ENCODE measurements around the gene FBXL16. TPM values are rescaled to one million over a fixed set of nuclear protein-coding genes. Genes with fewer than 3 reads are reported as not detected.
A peak's percentile ranks its signal among the peaks of the same experiment; 100 is the strongest.
"Not testable (repeated sequence)": the region's sequence is repeated elsewhere in the genome, so short reads cannot be mapped to it uniquely, and the experiment has no call there.

FBXL16 gene
- total and polyA plus RNA-seq, 2 donors (not counting 1 experiment from before 2014, with no cell fraction given) = 0.07 TPM; not detected in 1

GRCh38 chr16:745739-746138, 40.1 kb upstream of the FBXL16 start:
- H3K27ac ChIP-seq (ENCODE audit: insufficient read depth, low read length) = no peak overlapping the region
- no peaks in the 10 kb centered on the region for H4K20me1 ChIP-seq (ENCODE audit: control insufficient read depth, extremely low read depth, insufficient read depth, low read length)
- H3K9ac ChIP-seq (ENCODE audit: insufficient read depth, low read length) = no peak overlapping the region
- H3K36me3 ChIP-seq (ENCODE audit: control insufficient read depth, insufficient read depth, low read length) = no peaks in the 10 kb centered on the region
- H3K4me1 ChIP-seq (ENCODE audit: control insufficient read depth, extremely low read depth, insufficient read depth, low read length) = no peaks in the 10 kb centered on the region
- H3K79me2 ChIP-seq (ENCODE audit: control insufficient read depth, insufficient read depth, low read length) = no peaks in the 10 kb centered on the region
- H2AFZ ChIP-seq (ENCODE audit: low read length) = no peak overlapping the region
- H3K9me3 ChIP-seq (ENCODE audit: control insufficient read depth, insufficient read depth, low read depth, low read length) = no peaks in the 10 kb centered on the region
- TF ChIP-seq, protein P1, sequence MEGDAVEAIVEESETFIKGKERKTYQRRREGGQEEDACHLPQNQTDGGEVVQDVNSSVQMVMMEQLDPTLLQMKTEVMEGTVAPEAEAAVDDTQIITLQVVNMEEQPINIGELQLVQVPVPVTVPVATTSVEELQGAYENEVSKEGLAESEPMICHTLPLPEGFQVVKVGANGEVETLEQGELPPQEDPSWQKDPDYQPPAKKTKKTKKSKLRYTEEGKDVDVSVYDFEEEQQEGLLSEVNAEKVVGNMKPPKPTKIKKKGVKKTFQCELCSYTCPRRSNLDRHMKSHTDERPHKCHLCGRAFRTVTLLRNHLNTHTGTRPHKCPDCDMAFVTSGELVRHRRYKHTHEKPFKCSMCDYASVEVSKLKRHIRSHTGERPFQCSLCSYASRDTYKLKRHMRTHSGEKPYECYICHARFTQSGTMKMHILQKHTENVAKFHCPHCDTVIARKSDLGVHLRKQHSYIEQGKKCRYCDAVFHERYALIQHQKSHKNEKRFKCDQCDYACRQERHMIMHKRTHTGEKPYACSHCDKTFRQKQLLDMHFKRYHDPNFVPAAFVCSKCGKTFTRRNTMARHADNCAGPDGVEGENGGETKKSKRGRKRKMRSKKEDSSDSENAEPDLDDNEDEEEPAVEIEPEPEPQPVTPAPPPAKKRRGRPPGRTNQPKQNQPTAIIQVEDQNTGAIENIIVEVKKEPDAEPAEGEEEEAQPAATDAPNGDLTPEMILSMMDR (conservative IDR thresholded peaks at IDR 0.05 in 1 of 2, IDR thresholded peaks at IDR 0.05 in 1 of 2; ENCODE audit: low read depth in 1 of 2, low read length in 2 of 2) = peak in 1 of 2 donors; percentile 23
- TF ChIP-seq EZH2 (IDR thresholded peaks at IDR 0.05; ENCODE audit: low read length, missing control alignments) = no peak
- no peak overlapping the region for H3K4me3 ChIP-seq (replicated peaks in 1 of 4; ENCODE audit: control extremely low read depth in 1 of 4, insufficient read depth in 1 of 4, low read depth in 3 of 4, low read length in 4 of 4)
- DNase-seq (ENCODE audit: low read depth in 2 of 2) = no peak
- H3K27me3 ChIP-seq (ENCODE audit: control insufficient read depth, insufficient read depth, low read length) = no peaks in the 10 kb centered on the region
- H3K4me2 ChIP-seq (ENCODE audit: extremely low read depth, insufficient read depth, low read length) = no peak overlapping the region

DNA sequence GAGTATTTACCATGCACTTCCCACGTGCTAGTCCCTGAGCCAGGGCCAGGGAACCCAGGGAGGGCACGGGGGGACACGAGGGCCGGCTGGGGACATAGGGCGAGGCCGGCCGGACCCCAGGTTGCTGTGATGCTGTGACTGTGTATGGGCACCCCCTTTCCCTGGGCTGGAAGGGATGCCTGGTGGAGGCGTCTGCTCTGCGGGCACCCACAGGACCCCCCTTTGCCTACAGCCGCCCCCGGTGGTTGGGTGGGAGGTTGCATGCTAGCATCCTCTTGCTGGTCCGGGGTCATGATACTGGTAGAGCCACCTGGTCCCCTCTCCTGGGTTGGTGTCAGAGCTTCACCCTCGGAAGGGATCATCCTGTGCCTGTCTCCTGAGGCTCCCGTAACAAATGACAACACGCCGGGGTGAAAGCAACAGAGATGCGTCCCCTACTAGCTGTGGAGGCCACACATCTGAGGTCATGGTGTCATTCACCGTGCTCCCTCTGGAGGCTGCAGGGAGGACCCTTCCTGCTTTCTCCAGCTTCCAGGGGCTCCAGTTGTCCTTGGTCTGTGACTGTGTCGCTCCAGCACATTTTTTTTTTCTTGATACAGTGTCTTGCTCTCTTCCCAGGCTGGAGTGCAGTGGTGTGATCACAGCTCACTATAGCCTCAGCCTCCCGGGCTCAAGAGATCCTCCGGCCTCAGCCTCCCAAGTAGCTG, 38.3 kb upstream of the FBXL16 start:
- Histone ChIP-seq H2AFZ (ENCODE audit: low read length) (no peak overlapping the region), H3K79me2 (ENCODE audit: control insufficient read depth, insufficient read depth, low read length) (peaks cover 3% of the 10 kb centered on the region), H4K20me1 (ENCODE audit: control insufficient read depth, extremely low read depth, insufficient read depth, low read length) (no peaks in the 10 kb centered on the region), H3K27me3 (ENCODE audit: control insufficient read depth, insufficient read depth, low read length) (no peaks in the 10 kb centered on the region), H3K4me1 (ENCODE audit: control insufficient read depth, extremely low read depth, insufficient read depth, low read length) (no peaks in the 10 kb centered on the region), H3K27ac (ENCODE audit: insufficient read depth, low read length) (no peak overlapping the region), H3K4me2 (ENCODE audit: extremely low read depth, insufficient read depth, low read length) (no peak overlapping the region), H3K9ac (ENCODE audit: insufficient read depth, low read length) (no peak overlapping the region), H3K36me3 (ENCODE audit: control insufficient read depth, insufficient read depth, low read length) (no peaks in the 10 kb centered on the region), H3K4me3 (replicated peaks in 1 of 4; ENCODE audit: control extremely low read depth in 1 of 4, insufficient read depth in 1 of 4, low read depth in 3 of 4, low read length in 4 of 4) (no peak overlapping the region), H3K9me3 (ENCODE audit: control insufficient read depth, insufficient read depth, low read depth, low read length) (no peaks in the 10 kb centered on the region)
- TF ChIP-seq, protein P1 (conservative IDR thresholded peaks at IDR 0.05 in 1 of 2, IDR thresholded peaks at IDR 0.05 in 1 of 2; ENCODE audit: low read depth in 1 of 2, low read length in 2 of 2) = no peak
- TF ChIP-seq EZH2 (IDR thresholded peaks at IDR 0.05; ENCODE audit: low read length, missing control alignments) = no peak
- DNase-seq (ENCODE audit: low read depth in 2 of 2) = no peak

DNA sequence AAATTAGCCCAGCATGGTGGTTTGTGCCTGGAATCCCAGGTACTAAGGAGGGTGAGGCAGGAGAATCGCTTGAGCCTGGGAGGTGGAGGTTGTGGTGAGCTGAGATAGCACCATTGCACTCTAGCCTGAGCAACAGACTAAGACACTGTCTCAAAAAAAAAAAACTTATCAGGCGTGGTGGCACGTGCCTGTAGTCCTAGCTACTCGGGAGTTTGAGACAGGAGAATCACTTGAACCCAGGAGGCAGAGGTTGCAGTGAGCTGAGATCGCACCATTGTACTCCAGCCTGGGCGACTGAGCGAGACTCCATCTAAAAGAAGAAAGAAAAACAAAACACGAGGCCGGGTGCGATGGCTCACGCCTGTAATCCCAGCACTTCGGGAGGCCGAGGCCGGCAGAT, 37.3 kb upstream of the FBXL16 start:
- not testable (repeated sequence) for H3K4me3 ChIP-seq (replicated peaks in 1 of 4; ENCODE audit: control extremely low read depth in 1 of 4, insufficient read depth in 1 of 4, low read depth in 3 of 4, low read length in 4 of 4); H3K27me3 ChIP-seq (ENCODE audit: control insufficient read depth, insufficient read depth, low read length); H3K9me3 ChIP-seq (ENCODE audit: control insufficient read depth, insufficient read depth, low read depth, low read length); H3K36me3 ChIP-seq (ENCODE audit: control insufficient read depth, insufficient read depth, low read length); H3K4me2 ChIP-seq (ENCODE audit: extremely low read depth, insufficient read depth, low read length); H3K4me1 ChIP-seq (ENCODE audit: control insufficient read depth, extremely low read depth, insufficient read depth, low read length); H3K9ac ChIP-seq (ENCODE audit: insufficient read depth, low read length); H3K27ac ChIP-seq (ENCODE audit: insufficient read depth, low read length); H3K79me2 ChIP-seq (ENCODE audit: control insufficient read depth, insufficient read depth, low read length); H2AFZ ChIP-seq (ENCODE audit: low read length); H4K20me1 ChIP-seq (ENCODE audit: control insufficient read depth, extremely low read depth, insufficient read depth, low read length); DNase-seq (ENCODE audit: low read depth in 2 of 2)
